Panc1 (cell line): ENCODE results near the gene DAPK2.

Experiments
- CTCF ChIP-seq: fragments of 450-650 bp; IDR thresholded peaks from 2 replicates; pipeline ENCODE4 v1.5.1; 2017; ENCODE audit warnings: mild to moderate bottlenecking
- TCF7L2 ChIP-seq: IDR thresholded peaks from 2 replicates; pipeline ENCODE4 v1.6.1; 2011; ENCODE audit warnings: mild to moderate bottlenecking, low read depth, low read length, inconsistent platforms

GRCh38 chr15:63940966-63941620, 105.2 kb downstream of the DAPK2 start:
- TF ChIP-seq CTCF (no peak), TCF7L2 (no peak)
